ENCODE data around the gene ZNF444.
"Not testable (repeated sequence)": the region's sequence is repeated elsewhere in the genome, so short reads cannot be mapped to it uniquely, and the experiment has no call there.

ZNF444 gene

GRCh38 chr19:56159009-56159559 lies 18.0 kb downstream of the ZNF444 start:
- Mint-ChIP-seq H3K4me3 (no peak overlapping the region), H3K9me3 (ENCODE audit: low read depth) (no peaks in the 10 kb centered on the region), H3K27ac (no peak overlapping the region), H3K4me1 (ENCODE audit: low read depth) (peaks cover 6% of the 10 kb centered on the region), H3K27me3 (no peaks in the 10 kb centered on the region), H3K36me3 (peaks cover 7% of the 10 kb centered on the region)

- Mint-ChIP-seq H3K27me3 (no peaks in the 10 kb centered on the region), H3K36me3 (peaks cover 7% of the 10 kb centered on the region), H3K4me1 (ENCODE audit: low read depth) (peaks cover 8% of the 10 kb centered on the region), H3K4me3 (no peak overlapping the region), H3K27ac (no peak overlapping the region), H3K9me3 (ENCODE audit: low read depth) (no peaks in the 10 kb centered on the region)
Measured at GRCh38 chr19:56159622-56160271, 18.7 kb downstream of the ZNF444 start.

- peaks cover 7% of the 10 kb centered on the region for H3K36me3 Mint-ChIP-seq
- H3K4me1 Mint-ChIP-seq (ENCODE audit: low read depth), result peaks cover 10% of the 10 kb centered on the region
- no peaks in the 10 kb centered on the region for H3K9me3 Mint-ChIP-seq (ENCODE audit: low read depth)
- no peak overlapping the region for H3K4me3 Mint-ChIP-seq
- peaks cover 2% of the 10 kb centered on the region for H3K27me3 Mint-ChIP-seq
- H3K27ac Mint-ChIP-seq, result no peak overlapping the region
Measured at GRCh38 chr19:56161534-56161933, 20.4 kb downstream of the ZNF444 start.

GRCh38 chr19:56162258-56162657 lies 21.2 kb downstream of the ZNF444 start:
- H3K27ac Mint-ChIP-seq, result no peak overlapping the region
- H3K4me1 Mint-ChIP-seq (ENCODE audit: low read depth), result peaks cover 10% of the 10 kb centered on the region
- no peak overlapping the region for H3K4me3 Mint-ChIP-seq
- no peaks in the 10 kb centered on the region for H3K9me3 Mint-ChIP-seq (ENCODE audit: low read depth)
- H3K36me3 Mint-ChIP-seq, result peaks cover 7% of the 10 kb centered on the region
- H3K27me3 Mint-ChIP-seq, result peaks cover 2% of the 10 kb centered on the region

GRCh38 chr19:56163097-56163496 lies 22.0 kb downstream of the ZNF444 start:
- Mint-ChIP-seq H3K9me3 (ENCODE audit: low read depth) (no peaks in the 10 kb centered on the region), H3K36me3 (peaks cover 7% of the 10 kb centered on the region), H3K27me3 (peaks cover 4% of the 10 kb centered on the region), H3K27ac (no peak overlapping the region), H3K4me1 (ENCODE audit: low read depth) (peaks cover 10% of the 10 kb centered on the region), H3K4me3 (no peak overlapping the region)

GRCh38 chr19:56167064-56167578 lies 26.0 kb downstream of the ZNF444 start:
- Mint-ChIP-seq H3K27me3 (peaks cover 4% of the 10 kb centered on the region), H3K4me1 (ENCODE audit: low read depth) (peaks cover 8% of the 10 kb centered on the region), H3K4me3 (no peak overlapping the region), H3K36me3 (no peaks in the 10 kb centered on the region), H3K27ac (no peak overlapping the region), H3K9me3 (ENCODE audit: low read depth) (no peaks in the 10 kb centered on the region)

GRCh38 chr19:56170261-56170660 lies 29.2 kb downstream of the ZNF444 start:
- Mint-ChIP-seq H3K36me3 (no peaks in the 10 kb centered on the region), H3K27ac (no peak overlapping the region), H3K4me3 (no peak overlapping the region)

GRCh38 chr19:56174086-56174485 lies 33.0 kb downstream of the ZNF444 start:
- Mint-ChIP-seq H3K4me1 (ENCODE audit: low read depth) (no peaks in the 10 kb centered on the region), H3K36me3 (no peaks in the 10 kb centered on the region), H3K27ac (no peak overlapping the region), H3K27me3 (peaks cover 2% of the 10 kb centered on the region), H3K9me3 (ENCODE audit: low read depth) (no peaks in the 10 kb centered on the region), H3K4me3 (no peak overlapping the region)

More at GRCh38 chr19:56170261-56170660, 29.2 kb downstream of the ZNF444 start:
- Mint-ChIP-seq H3K27me3 (peaks cover 2% of the 10 kb centered on the region), H3K9me3 (ENCODE audit: low read depth) (no peaks in the 10 kb centered on the region), H3K4me1 (ENCODE audit: low read depth) (no peaks in the 10 kb centered on the region)

GRCh38 chr19:56174550-56174949 lies 33.5 kb downstream of the ZNF444 start:
- H3K36me3 Mint-ChIP-seq, result no peaks in the 10 kb centered on the region
- no peak overlapping the region for H3K27ac Mint-ChIP-seq
- H3K4me3 Mint-ChIP-seq, result no peak overlapping the region
- peaks cover 2% of the 10 kb centered on the region for H3K27me3 Mint-ChIP-seq
- H3K4me1 Mint-ChIP-seq (ENCODE audit: low read depth), result no peaks in the 10 kb centered on the region
- no peaks in the 10 kb centered on the region for H3K9me3 Mint-ChIP-seq (ENCODE audit: low read depth)

GRCh38 chr19:56175861-56176307 lies 34.8 kb downstream of the ZNF444 start, which contains the start of gene GALP:
Gene GALP (plus strand): TSS chr19:56176008. CDS start chr19:56177109, 1,101 bp downstream.
- not testable (repeated sequence) for H3K4me3 Mint-ChIP-seq; H3K27ac Mint-ChIP-seq; H3K27me3 Mint-ChIP-seq; H3K36me3 Mint-ChIP-seq; H3K9me3 Mint-ChIP-seq (ENCODE audit: low read depth); H3K4me1 Mint-ChIP-seq (ENCODE audit: low read depth)

GRCh38 chr19:56176310-56176709 lies 35.2 kb downstream of the ZNF444 start:
- H3K27ac Mint-ChIP-seq; H3K36me3 Mint-ChIP-seq; H3K27me3 Mint-ChIP-seq; H3K9me3 Mint-ChIP-seq (ENCODE audit: low read depth); H3K4me3 Mint-ChIP-seq; H3K4me1 Mint-ChIP-seq (ENCODE audit: low read depth): not testable (repeated sequence)

- H3K4me1 Mint-ChIP-seq (ENCODE audit: low read depth), result no peaks in the 10 kb centered on the region
- H3K4me3 Mint-ChIP-seq, result no peak overlapping the region
- no peaks in the 10 kb centered on the region for H3K9me3 Mint-ChIP-seq (ENCODE audit: low read depth)
- H3K27me3 Mint-ChIP-seq, result peaks cover 2% of the 10 kb centered on the region
- H3K27ac Mint-ChIP-seq, result no peak overlapping the region
- no peaks in the 10 kb centered on the region for H3K36me3 Mint-ChIP-seq
Measured at GRCh38 chr19:56176881-56177280, 35.8 kb downstream of the ZNF444 start.

GRCh38 chr19:56177564-56178243 lies 36.6 kb downstream of the ZNF444 start:
- Mint-ChIP-seq H3K27me3 (peaks cover 2% of the 10 kb centered on the region), H3K9me3 (ENCODE audit: low read depth) (no peaks in the 10 kb centered on the region), H3K4me3 (no peak overlapping the region), H3K4me1 (ENCODE audit: low read depth) (no peaks in the 10 kb centered on the region), H3K36me3 (no peaks in the 10 kb centered on the region), H3K27ac (no peak overlapping the region)

- H3K9me3 Mint-ChIP-seq (ENCODE audit: low read depth), result no peaks in the 10 kb centered on the region
- H3K27ac Mint-ChIP-seq, result no peak overlapping the region
- no peaks in the 10 kb centered on the region for H3K4me1 Mint-ChIP-seq (ENCODE audit: low read depth)
- H3K27me3 Mint-ChIP-seq, result peaks cover 3% of the 10 kb centered on the region
- H3K36me3 Mint-ChIP-seq, result no peaks in the 10 kb centered on the region
- H3K4me3 Mint-ChIP-seq, result no peak overlapping the region
Measured at GRCh38 chr19:56189785-56190184, 48.7 kb downstream of the ZNF444 start.

GRCh38 chr19:56191115-56191514 lies 50.0 kb downstream of the ZNF444 start:
- H3K27ac Mint-ChIP-seq, result no peak overlapping the region
- no peaks in the 10 kb centered on the region for H3K36me3 Mint-ChIP-seq
- H3K4me1 Mint-ChIP-seq (ENCODE audit: low read depth), result no peaks in the 10 kb centered on the region
- H3K27me3 Mint-ChIP-seq, result peaks cover 3% of the 10 kb centered on the region
- H3K4me3 Mint-ChIP-seq, result no peak overlapping the region
- H3K9me3 Mint-ChIP-seq (ENCODE audit: low read depth), result no peaks in the 10 kb centered on the region

Measured in activated naive CD8-positive, alpha-beta T cell (primary cell).